SIG-M5 treated with dmso at 0.1 percent for 504 hours (cell line): ENCODE data around the gene GPATCH4.

ENCODE experiments used
- DNase-seq: peaks from one replicate; lab custom pipeline; 2025; ENCODE audit not compliant: unreplicated experiment; lab: John Stamatoyannopoulos, UW

Gene GPATCH4

DNA sequence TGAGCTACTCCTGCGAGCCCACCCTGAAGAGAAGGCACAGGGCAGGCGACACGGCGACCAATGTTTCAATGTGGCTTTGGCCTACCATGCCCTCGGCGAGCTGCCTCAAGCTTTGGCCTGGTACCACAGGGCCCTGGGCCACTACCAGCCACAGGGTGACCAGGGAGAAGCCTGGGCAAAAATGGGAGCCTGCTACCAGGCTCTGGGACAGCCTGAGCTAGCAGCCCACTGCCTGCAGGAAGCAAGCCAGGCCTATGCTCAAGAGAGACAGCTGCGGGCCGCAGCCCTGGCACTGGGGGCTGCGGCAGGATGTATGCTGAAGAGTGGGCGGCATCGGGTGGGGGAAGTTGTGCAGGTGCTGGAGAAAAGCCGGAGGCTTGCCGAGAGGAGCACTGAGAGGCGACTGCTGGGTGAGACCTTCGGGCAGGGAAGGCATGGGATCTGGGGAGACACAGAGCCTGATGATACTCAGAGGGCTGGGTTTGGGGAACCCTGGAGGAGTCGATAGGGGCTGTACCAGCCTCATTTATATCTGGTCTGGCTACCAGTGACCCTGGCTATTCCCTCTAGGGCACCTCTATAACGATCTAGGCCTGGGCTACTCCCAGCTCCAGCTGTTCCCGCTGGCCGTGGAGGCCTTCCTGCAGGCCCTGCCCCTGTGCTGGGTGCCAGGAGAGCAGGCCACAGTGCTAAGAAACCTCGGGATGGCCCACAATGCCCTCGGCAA lies 19.5 kb downstream of the GPATCH4 start:
- no peak for DNase-seq

- no peak for DNase-seq
These were observed 21.8 kb downstream of the GPATCH4 start, which contains the start of gene TTC24 for GRCh38 chr1:156579472-156579871. Gene TTC24 (plus strand): TSS chr1:156579723. CDS start chr1:156581365, 1,642 bp downstream.

DNA sequence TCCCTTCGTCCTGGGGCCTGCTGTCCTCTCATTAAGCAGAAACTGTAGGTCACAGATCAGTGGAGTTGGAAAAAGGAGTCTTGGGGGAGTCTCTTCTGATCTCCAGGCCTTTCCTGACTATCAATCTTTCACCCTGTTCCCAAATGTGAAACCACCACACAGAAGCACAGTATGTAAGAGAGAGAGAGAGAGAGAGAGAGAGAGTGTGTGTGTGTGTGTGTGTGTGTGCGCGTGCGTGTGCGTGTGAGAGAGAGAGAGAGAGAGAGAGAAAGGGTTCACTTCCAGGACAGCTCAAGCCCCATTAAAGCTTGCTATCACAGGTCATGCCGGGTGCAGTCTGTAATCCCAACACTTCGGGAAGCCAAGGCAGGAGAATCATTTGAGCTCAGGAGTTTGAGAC lies 23.2 kb downstream of the GPATCH4 start:
- no peak for DNase-seq

DNA sequence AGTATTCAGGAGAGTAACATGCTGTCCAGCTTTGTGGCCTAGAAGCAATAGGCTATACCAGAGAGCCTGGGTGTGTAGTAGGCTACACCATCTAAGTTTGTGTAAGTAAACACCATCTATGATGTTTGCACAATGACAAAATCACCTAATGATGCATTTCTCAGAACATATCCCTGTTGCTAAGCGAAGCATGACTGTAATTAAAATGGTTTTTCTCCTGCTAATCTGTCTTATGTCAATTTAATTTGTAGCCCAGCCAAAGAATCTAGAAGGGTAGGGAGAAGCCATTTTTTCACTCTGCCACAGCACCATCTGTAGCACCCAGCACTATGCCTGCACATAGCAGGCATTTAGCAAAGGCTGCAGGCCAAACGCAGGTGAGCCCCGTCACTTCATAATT lies 23.7 kb downstream of the GPATCH4 start:
- no peak for DNase-seq

DNA sequence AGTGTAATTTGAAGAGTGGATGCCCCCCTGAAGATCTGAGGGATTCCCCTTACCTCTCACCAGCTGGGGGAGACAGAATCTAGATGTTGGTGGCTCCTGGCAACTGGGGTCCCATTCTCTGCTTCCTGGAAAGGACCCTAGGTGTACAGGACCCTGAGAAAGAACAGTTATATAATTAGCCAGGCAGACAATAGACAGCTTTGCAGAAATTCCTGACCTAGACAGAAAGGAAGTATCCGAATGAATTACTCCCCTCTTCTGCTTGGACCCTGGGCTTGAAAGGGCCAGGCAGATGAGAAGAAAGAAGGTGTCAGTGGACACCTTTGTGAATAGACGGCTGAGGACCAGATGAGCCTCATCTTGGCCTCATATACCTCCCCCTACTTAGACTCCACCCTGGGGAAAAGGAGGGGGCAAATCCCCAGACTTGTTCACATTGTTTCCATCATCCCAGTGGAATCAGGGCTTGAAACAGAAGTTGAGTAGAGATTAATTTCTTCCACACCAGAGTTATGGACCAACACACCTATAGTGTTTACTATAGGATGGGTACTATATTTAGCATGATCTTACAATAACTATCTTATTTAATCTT lies 27.1 kb downstream of the GPATCH4 start:
- DNase-seq: no peak

DNA sequence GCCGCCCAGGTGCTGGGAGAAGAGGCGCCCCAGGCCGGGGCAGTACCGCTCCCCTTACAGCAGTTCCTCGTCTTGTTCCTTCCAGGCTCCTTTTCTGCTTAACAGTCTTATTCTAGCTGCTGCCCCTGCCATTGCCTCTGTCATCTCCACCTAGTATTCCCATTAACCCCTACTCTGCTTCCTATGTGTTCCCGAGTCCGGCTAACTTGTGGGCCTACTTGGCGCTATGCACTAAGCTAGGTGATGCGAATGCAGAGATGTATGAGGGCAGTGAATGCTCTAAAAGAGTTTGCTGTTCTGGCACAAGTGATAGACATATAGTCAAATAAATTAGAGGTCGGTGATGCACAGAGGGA lies 28.6 kb downstream of the GPATCH4 start:
- no peak for DNase-seq

DNA sequence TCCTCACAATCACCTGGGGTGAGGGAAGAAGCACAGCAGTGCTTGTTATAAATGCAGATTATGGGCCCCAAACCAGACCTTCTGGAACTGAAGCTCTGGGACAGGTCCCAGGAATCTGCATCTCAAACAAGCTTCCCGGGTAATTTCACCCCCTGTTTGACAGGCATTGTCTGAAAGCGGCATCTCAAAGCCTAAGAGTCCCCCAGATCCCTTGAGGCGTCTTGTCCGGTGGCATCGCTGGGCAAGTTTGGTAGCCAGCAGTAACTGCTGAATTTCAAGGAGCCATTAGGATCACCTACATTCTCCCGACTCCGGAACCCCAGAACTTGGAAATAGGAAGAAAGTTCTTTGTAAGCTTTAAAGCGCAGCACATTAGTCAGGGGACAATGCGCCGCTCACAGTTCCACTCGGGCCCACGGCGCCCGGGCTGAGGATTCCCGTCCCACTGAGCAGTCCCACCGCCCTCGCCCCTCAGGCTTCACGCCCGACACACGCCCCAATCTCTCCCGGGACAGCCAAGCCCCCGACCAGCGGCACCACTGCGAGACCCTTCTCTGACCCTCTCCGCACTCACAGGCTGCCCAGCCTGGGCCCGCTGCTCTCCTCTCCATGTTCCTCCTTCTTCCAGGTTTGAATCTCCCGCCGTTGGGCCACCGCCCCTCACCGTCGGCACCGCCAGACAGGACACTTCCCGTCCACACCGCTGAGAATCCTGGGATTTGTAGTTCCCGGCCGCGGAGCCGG lies 29.2 kb downstream of the GPATCH4 start, which contains the start of gene IQGAP3:
Gene IQGAP3, minus strand, starts transcription at position 647 of the 744 bp plus-strand sequence. Its CDS starts 36 bp downstream, at position 611.
- peak; percentile 90 for DNase-seq

GRCh38 chr1:156571261-156571852 lies 29.9 kb downstream of the GPATCH4 start:
- peak; percentile 68 for DNase-seq

DNA sequence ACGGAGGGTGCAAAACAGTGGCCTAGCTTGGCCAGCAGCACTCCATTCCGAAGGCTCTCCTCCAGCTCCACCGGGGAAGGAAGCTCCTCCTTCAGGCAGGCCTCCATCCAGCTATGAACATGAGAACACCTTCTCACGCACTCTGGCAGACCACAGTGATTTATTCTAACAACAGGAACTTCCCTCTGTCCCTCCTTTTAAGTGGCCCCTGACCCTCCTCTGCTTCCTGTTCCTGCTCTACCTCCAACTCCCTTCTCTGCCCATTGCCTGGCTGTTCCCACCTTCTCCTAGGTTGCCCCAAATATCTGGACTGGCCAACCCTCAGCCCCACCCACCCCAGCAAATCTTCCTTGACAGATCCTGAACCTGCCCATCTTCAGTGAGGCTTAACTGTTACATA lies 34.8 kb downstream of the GPATCH4 start:
- DNase-seq: no peak

DNA sequence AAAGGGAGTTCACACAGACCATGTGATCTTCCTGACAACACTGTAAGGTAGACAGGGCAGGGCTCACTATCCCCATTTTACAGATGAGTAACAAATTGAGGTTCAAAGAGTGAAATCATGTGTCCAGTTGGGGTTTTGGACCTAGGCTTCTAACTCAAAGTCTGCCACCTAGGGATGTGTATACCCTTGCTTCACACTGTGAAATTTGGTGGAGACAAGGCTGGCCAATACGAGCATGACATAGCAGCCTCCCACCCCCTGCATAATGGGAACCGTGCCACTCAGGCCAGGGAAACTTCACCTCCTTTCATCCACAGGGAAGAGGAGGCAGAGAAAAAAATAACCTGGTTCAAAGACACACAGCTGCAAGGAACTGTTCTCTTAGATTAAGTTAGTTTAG lies 35.8 kb downstream of the GPATCH4 start:
- DNase-seq: no peak

DNA sequence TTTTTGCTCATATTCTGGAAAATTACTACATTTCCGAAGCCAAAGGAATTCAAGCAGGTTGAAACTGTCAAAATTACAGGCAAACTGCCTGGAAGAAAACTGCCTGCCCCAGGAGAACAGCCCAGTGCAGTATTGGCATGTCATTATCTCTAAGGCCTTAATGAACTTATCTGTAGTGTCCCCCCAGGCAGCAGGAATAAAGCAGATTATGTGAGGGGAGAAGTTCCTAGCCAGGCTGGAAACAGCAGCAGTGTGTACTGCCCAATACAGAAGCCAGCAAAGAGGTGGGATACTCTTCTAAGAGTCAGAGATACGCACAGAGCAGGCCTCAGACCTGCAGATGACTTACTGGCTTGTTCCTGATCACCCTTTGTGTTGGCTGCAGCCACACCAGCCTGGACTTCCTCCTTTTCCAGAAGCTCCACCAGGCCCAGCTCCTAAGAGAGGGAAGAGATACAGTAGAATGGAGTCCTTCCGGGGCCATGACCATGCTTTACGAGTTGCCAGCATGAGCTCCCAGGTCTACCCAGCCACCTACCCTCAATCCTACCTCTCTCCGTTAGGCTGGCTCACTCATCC lies 40.6 kb downstream of the GPATCH4 start:
- DNase-seq: no peak

- no peak for DNase-seq
These were observed 41.4 kb downstream of the GPATCH4 start for GRCh38 chr1:156559797-156560385.

DNA sequence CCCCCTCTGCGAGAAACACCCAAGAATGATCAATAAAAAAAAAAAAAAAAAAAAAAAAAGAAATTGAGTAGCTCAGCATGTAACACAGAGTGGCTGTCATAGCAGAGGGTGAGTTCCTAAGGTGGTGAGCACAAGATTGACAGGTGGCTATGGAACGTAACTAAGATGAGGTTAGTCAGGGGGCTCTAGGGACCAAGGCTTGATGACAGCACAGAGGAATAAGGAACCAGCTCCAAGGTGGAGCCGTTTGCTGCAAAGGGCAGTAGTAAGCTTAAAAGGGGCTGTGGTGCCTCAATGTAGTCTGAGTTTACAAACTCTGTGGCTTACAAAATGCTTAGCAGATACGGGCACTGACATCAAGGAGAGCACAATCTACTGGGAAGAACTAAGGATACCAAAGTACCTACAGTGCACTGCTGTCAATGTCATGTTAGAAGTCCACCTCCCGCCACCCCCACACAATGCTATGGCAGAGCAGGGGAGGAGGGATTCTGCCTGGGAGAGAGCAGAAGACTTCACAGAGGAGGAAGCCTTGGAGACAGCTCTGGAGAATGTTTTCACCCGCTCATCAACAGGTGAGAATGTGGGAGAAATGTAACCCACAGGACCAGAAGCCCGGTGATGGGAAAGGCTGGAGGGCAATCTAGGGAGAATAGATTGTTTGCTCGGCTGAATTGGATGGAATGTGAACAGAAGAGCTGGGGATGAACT lies 42.0 kb downstream of the GPATCH4 start:
- no peak for DNase-seq

DNA sequence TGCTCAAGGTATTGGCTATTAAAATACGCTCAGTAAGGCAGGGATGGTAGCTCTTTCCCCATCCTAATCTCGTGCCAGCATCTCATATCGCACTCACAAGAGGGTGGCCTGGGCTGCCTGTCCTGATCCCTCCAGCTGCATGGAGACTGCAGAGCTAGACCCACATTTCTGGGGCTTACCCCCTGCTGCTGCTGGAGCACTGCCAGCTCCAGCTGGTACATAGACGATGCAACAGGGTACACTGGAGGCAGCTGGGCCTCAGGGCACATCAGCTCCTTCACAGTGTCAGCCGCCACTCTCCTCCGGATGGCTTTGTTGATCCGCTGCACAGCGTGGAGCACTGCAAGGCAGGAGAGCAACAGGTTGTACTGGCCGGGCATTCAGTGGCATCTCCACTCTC lies 44.9 kb downstream of the GPATCH4 start:
- DNase-seq: no peak

DNA sequence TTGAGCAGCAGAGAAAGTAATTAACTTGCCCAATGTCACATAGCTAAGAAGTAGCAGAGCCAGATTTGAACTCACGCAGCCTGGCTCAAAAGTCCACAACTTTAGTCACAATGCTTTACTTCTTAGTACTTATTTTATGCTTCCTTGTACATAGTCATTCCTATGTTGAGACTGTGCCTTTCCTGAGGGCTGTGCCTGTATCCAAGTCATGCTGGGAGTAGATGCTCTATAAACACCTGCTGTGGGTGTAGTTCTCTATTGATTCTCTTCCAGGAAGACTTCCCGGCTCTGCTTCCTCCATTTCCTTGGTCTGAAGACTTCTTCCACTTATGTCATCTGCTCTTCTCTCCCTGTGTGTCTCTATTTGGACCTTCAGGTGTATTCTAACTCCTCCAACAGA lies 45.6 kb downstream of the GPATCH4 start:
- no peak for DNase-seq

DNA sequence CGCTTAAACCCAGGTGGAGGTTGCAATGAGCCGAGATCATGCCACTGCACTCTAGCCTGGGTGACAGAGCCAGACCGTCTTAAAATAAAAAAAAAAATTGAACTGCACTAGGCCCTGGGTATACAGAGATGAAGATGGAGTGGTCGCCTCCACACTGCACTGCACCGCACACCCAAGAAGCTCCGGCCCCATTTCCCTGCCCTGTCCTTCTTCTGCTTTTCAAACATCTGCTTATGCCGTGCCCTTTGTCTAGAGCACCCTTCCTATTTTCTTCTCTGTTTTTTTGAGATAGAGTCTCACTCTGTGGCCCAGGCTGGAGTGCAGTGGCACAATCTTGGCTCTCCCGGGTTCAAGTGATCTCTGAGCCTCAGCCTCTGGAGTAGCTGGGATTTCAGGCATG lies 46.3 kb downstream of the GPATCH4 start:
- DNase-seq: no peak

- DNase-seq: no peak
These were observed 47.3 kb downstream of the GPATCH4 start for GRCh38 chr1:156553860-156554485.

DNA sequence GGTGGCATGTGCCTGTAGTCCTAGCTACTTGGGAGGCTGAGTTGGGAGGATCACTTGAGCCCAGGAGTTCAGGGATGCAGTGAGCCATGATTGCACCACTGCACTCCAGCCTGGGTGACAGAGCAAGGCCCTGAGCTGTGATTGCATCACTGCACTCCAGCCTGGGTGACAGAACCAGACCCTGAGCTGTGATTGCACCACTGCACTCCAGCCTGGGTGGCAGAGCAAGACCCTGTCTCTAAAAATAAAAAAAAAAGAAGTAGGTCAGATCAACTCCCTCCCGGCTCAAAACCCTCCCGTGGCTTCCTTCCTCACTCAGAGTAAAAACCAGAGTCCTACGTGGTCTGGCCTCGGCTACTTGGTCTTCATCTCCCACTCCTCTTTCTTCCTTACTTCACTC lies 48.3 kb downstream of the GPATCH4 start:
- peak; percentile 90 for DNase-seq

- DNase-seq: no peak
These were observed 48.8 kb downstream of the GPATCH4 start for GRCh38 chr1:156552518-156552917.

DNA sequence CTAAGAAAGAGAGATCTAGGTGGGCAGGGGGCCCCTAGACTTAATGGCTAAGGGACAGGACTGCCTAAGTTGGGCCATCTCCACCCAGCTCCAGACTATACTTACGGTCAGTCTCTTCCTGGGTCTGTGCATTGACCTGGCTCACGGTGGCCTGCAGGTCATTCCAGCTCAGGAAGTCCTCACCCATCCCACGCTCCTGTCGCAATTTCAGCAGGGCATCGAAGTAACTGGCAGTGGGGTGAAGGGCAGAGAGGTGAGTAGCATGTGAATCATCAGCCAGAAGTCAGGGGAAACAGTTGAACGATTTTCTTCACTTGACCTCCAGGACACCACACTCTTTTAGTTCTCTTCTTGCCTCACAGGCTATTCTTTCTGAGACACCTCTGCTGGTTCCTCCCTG lies 49.4 kb downstream of the GPATCH4 start:
- peak; percentile 37 for DNase-seq
